SH-SY5Y (cell line): ENCODE data around the gene RHBDD1.

ENCODE experiments used
- GATA2 ChIP-seq: IDR thresholded peaks from 2 replicates; pipeline ENCODE4 v1.6.1; 2011; ENCODE audit warnings: mild to moderate bottlenecking, low read depth, low read length
- GATA3 ChIP-seq: IDR thresholded peaks from 2 replicates; pipeline ENCODE4 v1.6.1; 2011; ENCODE audit warnings: low read depth, mild to moderate bottlenecking, low read length, moderate library complexity

The RHBDD1 gene

DNA sequence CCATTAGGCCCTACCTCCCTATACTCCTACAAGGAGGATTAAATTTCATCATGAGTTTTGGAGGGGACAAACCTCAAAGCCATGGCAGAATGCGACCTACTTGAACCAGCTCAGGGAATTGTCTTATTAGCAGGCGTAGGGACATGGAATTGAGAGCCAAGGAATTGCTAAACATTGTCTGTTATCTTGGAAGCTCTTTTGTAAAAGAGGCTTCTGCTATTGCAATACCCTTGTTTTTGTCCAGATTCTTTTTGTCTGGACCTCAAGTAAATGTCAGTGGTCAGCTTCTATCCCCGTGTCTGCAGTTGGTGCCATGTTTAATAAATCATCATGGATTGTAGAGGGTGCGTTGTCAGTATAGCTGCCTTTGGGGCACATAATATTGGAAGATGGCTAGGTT lies 62.3 kb downstream of the RHBDD1 start:
- TF ChIP-seq GATA3 (no peak), GATA2 (no peak)

DNA sequence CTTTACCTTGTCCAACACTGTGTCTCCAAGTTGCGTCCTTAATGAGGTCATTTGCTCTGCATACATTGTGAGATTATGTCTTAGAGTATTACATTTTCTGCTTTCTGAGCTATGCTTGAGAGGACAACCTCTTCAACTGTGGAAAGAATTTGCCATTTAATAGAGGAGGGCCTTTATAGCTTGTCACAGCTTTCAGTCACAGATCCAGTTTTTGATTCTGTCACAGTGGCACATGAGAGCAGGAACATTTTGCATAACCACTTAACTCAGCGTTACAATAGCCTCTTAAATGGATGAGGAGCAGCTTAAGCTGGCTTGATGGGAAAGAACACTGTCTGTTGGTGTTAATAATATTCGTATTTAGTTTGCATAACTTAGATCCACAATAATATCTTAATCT lies 63.0 kb downstream of the RHBDD1 start:
- no peak for TF ChIP-seq GATA2
- no peak for TF ChIP-seq GATA3

DNA sequence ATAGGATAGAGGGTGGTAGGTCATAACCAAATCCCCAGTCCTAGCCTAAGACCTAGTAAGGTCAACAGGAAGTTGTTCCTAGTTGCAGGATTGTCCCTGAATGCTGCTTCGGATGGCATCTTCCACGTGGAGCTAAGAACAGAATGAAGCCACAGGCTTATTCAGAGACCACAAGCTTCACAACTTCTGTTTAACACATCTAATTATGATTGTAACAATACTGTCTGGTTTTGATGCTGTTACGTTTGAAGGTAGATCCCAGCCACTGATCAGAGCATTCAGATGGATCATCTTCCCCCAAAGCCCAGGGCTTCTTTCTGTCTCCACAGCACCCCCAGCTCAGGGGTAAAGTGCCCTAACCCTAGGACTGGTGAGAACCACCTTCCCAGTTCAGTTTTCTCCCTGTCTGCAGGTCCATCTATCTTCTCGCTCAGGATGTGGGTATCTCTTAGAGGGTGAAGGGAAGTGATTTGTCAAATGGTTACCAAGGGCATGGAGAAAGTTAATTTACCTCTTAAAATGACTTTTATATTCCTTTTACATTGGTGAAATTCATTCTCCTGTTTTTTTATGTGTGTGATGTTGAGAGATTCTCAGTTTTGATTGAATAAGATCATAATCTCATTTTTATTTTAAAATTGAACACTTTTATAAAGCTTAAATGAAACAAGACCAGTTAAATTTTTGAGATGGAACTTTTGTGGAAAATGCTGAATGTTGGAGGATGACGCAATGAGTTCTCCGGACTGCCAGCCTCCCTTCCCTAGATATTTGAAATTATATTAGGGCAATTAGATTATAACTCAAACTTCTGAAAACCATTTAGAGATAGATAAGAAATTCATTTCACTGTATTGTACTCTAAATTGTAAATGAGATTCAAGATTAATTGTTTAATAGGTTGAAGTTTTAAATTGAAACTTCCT lies 66.5 kb downstream of the RHBDD1 start:
- TF ChIP-seq GATA3 (no peak), GATA2 (no peak)

DNA sequence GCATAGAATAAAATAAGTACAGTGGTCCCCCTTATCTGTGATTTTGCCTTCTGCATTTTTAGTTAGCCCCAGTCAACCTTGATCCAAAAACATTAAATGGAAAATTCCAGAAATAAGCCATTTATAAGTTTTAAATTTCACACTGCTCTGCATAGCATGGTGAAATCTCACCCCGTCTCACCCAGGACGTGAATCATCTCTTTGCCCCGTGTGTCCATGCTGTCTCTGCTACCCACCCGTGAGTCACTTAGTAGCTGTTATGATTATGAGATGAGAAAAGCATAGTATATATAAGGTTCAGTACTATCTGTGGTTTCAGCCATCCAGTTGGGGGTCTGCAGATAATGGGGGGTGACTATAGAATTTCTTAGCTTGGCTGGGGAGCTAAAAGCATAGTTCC lies 67.3 kb downstream of the RHBDD1 start:
- no peak for TF ChIP-seq GATA3
- TF ChIP-seq GATA2: no peak

DNA sequence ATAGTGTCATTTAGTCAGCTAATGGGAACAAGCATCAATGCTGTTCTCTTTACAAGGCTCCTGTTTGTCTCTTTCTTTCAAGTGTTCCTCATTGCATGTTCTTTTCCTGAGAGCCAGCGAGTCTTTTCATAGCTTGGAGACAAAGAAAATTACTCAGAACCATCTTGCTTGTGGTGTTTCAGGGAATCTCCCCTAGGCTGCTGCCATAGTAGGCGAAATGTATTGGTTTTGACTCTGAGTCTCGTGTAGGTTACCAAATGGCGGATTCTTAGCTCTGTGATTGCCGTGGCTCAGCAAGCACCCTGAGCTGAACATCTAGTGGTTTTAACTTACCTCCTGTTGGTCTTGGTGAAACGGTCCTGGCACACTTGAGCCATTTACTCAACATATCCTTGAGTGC lies 68.7 kb downstream of the RHBDD1 start:
- TF ChIP-seq GATA3: no peak
- no peak for TF ChIP-seq GATA2

DNA sequence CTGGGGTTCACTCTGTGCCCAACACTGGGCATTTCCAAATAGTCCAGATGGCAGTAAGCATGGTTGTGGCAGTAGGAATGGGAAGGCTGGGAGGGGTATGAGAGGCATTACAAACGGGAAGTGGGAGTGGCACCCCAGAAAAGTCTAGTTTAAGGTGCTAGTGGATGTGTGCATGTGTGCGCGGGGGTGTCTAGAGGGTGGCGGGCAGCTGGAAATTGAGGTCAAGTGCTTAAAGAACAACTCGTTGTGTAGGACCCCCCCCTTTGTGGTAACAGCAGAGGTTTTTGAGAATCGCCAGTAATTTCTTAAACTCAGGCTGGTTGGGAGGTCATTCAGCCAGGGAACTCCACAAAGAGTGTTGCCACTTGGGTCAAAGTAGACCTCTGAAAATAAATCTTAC lies 69.9 kb downstream of the RHBDD1 start:
- no peak for TF ChIP-seq GATA3
- no peak for TF ChIP-seq GATA2

DNA sequence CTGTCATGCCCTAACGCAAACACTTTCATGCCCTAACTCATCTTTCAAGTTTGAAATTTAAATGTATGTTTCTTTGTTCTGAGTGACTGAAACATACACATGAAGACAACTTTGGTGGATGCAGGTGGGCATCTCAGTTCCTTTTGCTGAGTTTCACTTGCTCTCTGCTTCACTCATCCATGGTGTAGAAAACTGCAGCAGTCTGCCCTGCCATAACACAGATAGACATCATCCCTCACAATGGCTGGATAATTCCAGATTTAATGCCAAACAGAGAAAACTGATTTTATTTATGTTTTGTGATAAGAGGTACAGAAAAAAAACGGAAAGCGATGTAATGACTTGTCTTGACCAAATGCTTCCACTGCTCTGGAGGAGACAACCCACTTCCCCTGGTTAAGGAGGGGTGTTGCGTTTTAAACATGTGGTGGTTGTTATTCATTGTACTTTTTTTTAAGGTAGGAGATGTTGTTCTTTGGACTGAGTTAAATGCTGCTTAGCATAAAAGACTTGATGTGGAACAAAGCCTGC lies 70.4 kb downstream of the RHBDD1 start:
- TF ChIP-seq GATA3: no peak
- TF ChIP-seq GATA2: peak; percentile 25; the same call in 1 of the 2 replicates

DNA sequence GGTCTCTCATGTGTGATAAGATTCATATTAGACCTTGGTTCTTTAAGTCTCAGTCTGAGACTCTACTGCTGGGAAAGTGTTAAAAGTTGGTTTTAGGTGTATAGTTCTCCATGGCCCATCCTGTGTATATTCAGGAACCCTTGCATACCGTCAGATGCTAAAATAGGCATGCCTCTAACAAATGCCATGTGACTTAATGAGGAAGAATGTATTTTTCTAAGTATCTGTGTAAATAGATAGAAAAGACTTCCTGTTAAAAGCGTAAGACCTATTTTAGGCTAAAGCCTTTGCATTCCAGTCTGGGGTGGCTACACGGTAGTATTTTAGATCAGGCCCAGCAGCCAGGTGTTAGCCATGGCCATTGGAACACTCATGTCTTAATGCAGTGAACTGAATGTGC lies 73.3 kb downstream of the RHBDD1 start:
- TF ChIP-seq GATA2 (no peak), GATA3 (no peak)

DNA sequence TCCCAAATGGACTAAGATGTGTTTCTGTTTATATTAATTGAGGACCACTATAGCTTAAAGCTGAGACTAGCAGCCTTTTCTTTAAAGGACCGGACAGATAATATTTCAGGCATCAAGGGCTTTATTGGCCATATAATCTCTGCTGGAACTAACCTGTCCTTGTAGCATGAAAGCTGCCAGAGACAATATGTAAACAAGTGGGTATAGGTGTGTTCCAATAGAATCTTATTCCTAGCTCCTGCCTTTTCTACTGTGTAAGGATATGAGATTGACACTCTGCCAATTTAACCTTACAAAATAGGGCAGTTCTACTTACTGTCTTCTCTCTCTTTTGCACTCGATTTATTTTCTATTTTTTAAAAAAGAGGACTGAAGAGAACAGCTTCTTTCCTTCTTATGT lies 74.0 kb downstream of the RHBDD1 start:
- no peak for TF ChIP-seq GATA3
- TF ChIP-seq GATA2: no peak

DNA sequence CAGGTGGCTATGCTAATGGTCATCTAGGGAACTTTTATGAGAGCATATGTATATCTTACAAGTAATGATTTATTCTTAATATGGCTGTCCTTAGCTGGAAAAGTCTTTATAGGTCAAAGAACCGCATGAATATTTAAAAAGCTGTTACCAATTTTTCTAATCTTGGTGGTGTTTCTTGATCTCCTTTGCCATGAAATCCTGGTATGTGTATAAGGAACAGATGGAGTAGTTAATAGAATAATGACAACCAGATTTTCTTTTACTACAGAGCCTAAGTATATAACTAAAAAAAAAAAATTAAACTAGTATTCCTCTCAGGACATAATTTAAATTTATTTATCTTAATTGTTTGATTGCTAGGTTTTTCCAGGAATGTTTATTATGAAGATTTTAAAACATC lies 74.5 kb downstream of the RHBDD1 start:
- TF ChIP-seq GATA2 (no peak), GATA3 (no peak)

DNA sequence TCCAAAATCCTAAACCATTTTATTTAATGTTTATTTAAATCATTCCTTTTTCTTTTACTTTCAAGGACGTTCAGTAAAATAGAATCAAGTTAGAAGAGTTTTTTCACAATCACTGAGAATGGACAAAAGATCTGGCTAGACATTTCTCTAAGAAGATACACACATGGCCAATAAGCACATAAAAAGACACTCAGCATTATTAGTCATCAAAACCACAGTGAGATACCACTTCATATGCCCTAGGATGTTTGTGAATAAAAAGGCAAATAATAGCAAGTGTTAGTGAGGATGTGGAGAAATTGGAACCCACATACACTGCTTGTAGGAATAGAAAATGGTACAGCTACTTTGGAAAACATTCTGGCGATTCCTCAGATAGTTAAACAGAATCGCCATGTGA lies 76.1 kb downstream of the RHBDD1 start:
- no peak for TF ChIP-seq GATA2
- no peak for TF ChIP-seq GATA3

DNA sequence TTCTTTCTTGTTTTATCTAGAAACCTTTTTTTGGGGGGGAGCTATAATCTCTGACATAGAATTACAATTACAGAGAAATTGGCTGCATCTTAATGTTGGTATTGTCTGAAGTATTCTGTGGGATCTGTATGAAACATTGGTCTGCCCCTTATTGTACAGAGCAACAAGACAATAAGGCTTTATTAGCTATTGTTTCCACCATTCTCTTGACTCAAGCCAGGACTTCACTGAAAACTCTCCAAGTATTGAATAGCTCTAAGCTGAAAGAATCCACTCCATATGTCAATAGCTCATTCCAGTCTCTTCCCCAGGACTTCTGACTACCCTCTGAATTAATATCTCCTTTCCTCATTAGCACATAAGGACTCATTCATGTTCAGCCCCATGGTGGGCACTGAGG lies 77.8 kb downstream of the RHBDD1 start:
- no peak for TF ChIP-seq GATA2
- TF ChIP-seq GATA3: no peak

DNA sequence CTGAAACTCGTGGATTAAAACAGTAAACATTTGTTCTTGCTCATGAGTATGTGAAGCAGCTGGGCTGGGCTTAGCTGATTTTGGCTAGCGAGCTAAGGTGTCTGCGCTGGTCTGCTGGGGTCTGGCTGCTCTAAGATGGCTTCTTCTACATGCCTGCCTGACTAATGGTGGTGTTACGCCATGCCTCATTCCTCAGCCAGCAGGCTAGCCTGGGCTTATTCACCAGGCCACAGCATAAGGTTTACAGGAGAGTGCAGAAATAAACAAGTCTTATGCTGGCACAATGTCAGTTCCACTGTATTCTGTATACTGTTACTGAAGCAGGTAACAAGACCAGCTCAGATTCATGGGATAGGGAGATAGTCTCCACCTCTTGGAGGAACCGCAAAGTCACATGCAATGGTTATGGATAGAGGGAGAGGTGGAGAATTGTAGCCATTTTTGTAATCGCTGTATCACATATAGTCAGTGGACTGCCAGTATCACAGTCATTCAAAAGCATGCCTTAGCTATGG lies 80.0 kb downstream of the RHBDD1 start:
- no peak for TF ChIP-seq GATA3
- TF ChIP-seq GATA2: no peak

DNA sequence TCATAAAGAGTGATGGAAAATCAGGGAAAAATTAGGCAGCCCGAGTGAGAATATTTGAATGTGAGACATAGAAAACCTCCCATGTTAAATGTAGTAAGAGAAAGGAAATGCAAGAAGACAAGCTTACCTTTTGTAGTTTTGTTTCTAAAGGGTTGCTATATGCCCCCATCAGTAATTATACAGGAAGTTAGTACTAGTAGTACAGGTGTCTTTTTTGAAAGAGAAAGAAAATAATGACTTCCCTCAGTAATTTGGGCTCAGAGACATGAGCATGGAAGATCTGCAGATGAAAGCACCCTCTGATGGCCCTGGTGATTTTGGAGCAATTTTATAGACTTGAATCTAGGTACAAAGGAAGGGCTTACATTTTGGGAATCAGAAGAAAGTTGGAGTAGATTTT lies 80.8 kb downstream of the RHBDD1 start:
- TF ChIP-seq GATA3 (no peak), GATA2 (no peak)

DNA sequence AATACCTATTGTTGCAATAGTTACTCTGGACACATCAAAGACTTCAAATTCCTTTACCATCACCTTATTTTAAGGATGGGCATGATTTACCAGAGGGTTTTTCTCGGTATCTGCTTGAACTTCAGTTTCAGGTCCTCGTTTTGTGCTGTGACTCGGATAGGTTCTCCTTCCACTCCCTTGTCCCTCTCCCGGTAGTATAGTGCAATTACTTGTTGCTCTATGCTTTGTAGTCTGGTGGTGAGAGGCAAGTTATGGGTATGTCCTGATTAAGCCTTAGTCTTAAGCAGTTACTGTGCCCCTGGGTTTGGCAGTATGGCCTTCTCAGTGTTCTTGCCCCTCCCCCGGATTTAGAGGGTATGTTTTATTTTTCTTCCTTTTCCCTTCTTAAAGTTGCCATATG lies 96.6 kb downstream of the RHBDD1 start:
- TF ChIP-seq GATA2: no peak
- TF ChIP-seq GATA3: no peak

DNA sequence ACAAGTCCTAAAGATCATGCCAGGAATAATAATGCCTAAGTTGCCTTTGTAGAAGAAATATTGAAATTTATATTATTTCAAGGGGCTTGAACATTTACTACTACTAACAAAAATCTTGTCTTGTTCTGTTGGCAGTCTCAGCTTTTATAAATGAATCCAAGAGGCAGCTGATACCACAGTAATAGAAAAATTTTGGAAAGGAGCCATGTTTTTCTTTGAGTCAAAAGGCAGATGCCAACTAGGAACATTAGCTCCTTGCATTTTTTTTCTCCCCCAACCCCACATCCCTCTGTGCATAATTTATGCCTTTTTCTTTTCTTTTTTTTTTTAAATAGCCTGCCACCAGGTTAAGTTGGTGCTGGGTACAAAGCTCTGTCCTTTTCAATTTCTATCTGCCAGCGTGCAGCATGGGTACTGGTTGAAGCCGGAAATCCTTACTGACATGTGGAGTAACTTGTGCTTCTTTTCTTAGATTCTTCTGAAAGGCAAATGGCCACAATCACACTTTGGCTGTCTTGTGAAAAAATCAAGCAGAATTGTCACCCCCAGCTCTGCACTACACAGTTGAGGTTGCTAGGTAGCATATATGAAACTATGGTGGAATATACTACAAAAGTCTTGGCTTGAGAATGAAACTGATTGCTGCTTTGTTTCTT lies 98.8 kb downstream of the RHBDD1 start:
- TF ChIP-seq GATA2 (no peak), GATA3 (no peak)
